ENCODE data around the gene HPS6. TPM values are rescaled to one million over a fixed set of nuclear protein-coding genes. Genes with fewer than 3 reads are reported as not detected.

HPS6 gene
- total RNA-seq, 1 experiment from 2014 or later: 18.7 TPM

DNA sequence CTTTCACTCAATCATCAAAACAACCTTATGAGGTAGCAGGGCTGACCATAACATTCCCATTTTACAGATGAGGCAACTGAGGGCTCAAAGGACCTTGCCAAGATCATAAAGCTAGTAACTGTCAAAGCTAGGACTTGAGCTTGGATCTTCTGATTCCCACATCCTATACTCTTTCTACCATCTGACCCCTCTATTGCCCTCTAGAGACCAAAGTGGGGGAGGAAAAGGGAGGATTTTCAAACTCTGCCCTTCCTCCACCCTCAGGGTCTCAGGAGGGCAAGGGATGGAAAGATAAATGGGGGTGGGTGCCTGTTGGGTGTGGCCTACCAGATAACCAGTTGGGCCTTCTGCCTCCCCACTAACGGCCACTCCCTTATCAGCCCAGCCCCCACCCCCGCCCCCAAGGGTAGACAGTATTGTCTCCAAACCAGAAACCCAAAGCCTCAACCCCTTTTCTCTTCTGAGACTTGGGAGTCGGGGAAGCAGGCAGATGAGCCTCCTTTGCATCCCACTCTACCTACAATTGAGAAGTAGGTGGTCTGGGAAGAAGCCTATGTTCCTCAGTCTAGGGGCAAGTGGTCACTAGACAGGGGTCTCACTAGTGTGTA is 47.2 kb downstream of the HPS6 start:
- peak overlapping the region; percentile 82 for H3K4me2 ChIP-seq (ENCODE audit: insufficient read depth, insufficient read length, low read length)
- H2BK15ac ChIP-seq (ENCODE audit: low read depth, low read length): no peak overlapping the region
- peaks cover 35 to 44% (median 43%) of the 10 kb centered on the region in 3 experiments for H3K36me3 Mint-ChIP-seq (ENCODE audit: insufficient read depth in 1 of 3, low read depth in 3 of 3)
- H3K56ac ChIP-seq (ENCODE audit: insufficient read length, low read depth, low read length): no peak overlapping the region
- H3K4me1 Mint-ChIP-seq: peaks cover 41 to 48% of the 10 kb centered on the region in 2 experiments
- H3K23me2 ChIP-seq (ENCODE audit: insufficient read length, low read depth, low read length, poor library complexity, severe bottlenecking): peaks cover 11% of the 10 kb centered on the region
- TF ChIP-seq, protein P1, sequence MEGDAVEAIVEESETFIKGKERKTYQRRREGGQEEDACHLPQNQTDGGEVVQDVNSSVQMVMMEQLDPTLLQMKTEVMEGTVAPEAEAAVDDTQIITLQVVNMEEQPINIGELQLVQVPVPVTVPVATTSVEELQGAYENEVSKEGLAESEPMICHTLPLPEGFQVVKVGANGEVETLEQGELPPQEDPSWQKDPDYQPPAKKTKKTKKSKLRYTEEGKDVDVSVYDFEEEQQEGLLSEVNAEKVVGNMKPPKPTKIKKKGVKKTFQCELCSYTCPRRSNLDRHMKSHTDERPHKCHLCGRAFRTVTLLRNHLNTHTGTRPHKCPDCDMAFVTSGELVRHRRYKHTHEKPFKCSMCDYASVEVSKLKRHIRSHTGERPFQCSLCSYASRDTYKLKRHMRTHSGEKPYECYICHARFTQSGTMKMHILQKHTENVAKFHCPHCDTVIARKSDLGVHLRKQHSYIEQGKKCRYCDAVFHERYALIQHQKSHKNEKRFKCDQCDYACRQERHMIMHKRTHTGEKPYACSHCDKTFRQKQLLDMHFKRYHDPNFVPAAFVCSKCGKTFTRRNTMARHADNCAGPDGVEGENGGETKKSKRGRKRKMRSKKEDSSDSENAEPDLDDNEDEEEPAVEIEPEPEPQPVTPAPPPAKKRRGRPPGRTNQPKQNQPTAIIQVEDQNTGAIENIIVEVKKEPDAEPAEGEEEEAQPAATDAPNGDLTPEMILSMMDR (conservative IDR thresholded peaks at IDR 0.05): peak; percentile 65
- no peaks in the 10 kb centered on the region for H3K9me3 Mint-ChIP-seq
- H3K23ac ChIP-seq (ENCODE audit: insufficient read length, low read depth, low read length): no peak overlapping the region
- no peak overlapping the region for H3K18ac ChIP-seq (ENCODE audit: insufficient read length, low read depth, low read length)
- WGBS (ENCODE audit: extremely low coverage, insufficient read length, low lambda C conversion rate): no CpG with 5 or more reads among the region's 3 CpGs
- H2BK12ac ChIP-seq (ENCODE audit: insufficient read length, low read depth, low read length): no peak overlapping the region
- peak overlapping the region; percentile 19 to 91; a peak in 3 of 5 replicates for H3K4me3 Mint-ChIP-seq
- peaks cover 16% of the 10 kb centered on the region for H3K4me1 ChIP-seq (ENCODE audit: insufficient read depth, low read length)
- no peak overlapping the region for H2BK20ac ChIP-seq (ENCODE audit: low read depth, low read length, poor library complexity, severe bottlenecking)
- H3K27ac Mint-ChIP-seq: peak overlapping the region in 1 of 3 experiments; percentile 70; a peak in 1 of 7 replicates
- H4K91ac ChIP-seq (ENCODE audit: insufficient read length, low read depth, low read length): no peak overlapping the region
- no peak overlapping the region for H2AK5ac ChIP-seq (ENCODE audit: insufficient read length, low read length)
- H3K79me2 ChIP-seq (ENCODE audit: insufficient read depth, low read length): peaks cover 32% of the 10 kb centered on the region; the same call in 1 of the 2 replicates
- no peak overlapping the region for H2AFZ ChIP-seq (ENCODE audit: low read length)
- H3K14ac ChIP-seq (ENCODE audit: insufficient read depth, low read length): no peak overlapping the region
- no peak overlapping the region for H4K5ac ChIP-seq (ENCODE audit: insufficient read length, low read depth, low read length)
- no peak overlapping the region for H2BK5ac ChIP-seq (ENCODE audit: insufficient read length, low read length)
- H3K27ac ChIP-seq (ENCODE audit: insufficient read length, low read depth, low read length): no peak overlapping the region
- H3K9me3 ChIP-seq (ENCODE audit: control insufficient read depth, low read depth, low read length): no peaks in the 10 kb centered on the region
- no peak overlapping the region for H2BK120ac ChIP-seq (ENCODE audit: low read depth, low read length, poor library complexity, severe bottlenecking)
- H3K27me3 ChIP-seq (ENCODE audit: insufficient read depth, low read length): no peaks in the 10 kb centered on the region
- DNase-seq: no peak
- no peak overlapping the region for H3K4ac ChIP-seq (ENCODE audit: low read depth, low read length)
- no peak overlapping the region for H3T11ph ChIP-seq (ENCODE audit: low read length)
- no peak overlapping the region for H3K9ac ChIP-seq (ENCODE audit: extremely low read depth, insufficient read length, low read length)
- no peaks in the 10 kb centered on the region for H3K27me3 Mint-ChIP-seq (ENCODE audit: low read depth)
- H4K20me1 ChIP-seq (ENCODE audit: control insufficient read depth, insufficient read depth, insufficient read length): peaks cover 3% of the 10 kb centered on the region
- no peak overlapping the region for H4K8ac ChIP-seq (replicated peaks; ENCODE audit: insufficient read length, low read depth, low read length)
- peaks cover 8% of the 10 kb centered on the region for H3K79me1 ChIP-seq (ENCODE audit: insufficient read depth, low read depth, low read length, poor library complexity, severe bottlenecking)
